Measurements from ENCODE around the gene ANKS4B.

The ANKS4B gene

GRCh38 chr16:21300309-21301167 lies 67.0 kb downstream of the ANKS4B start:
- peak; percentile 100 for DNase-seq (ENCODE audit: low spot score)

- DNase-seq (ENCODE audit: low spot score), result peak; percentile 37
These were observed 67.8 kb downstream of the ANKS4B start for GRCh38 chr16:21301168-21301894.

GRCh38 chr16:21301895-21302291 lies 68.4 kb downstream of the ANKS4B start:
- no peak for DNase-seq (ENCODE audit: low spot score)

DNA sequence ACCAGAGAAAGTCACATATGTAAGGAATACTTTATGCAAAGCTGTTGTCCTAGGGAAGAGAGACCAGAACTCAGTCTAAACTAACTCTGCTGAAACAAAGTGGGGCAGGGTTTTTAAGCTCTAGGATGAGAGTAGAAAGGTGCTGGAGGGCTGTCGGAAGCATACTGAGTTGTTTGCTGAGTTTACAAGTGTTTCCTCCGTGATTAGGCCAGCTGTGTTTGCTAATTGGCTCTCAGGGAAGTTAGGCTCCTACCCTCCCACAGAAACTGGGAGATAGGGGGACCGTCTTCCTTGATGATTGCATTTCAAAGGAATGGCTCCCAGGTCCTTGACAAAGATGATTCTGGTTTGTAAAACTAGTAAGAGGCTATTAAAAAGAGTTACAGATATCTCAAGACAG lies 69.0 kb downstream of the ANKS4B start:
- DNase-seq (ENCODE audit: low spot score), result no peak

DNA sequence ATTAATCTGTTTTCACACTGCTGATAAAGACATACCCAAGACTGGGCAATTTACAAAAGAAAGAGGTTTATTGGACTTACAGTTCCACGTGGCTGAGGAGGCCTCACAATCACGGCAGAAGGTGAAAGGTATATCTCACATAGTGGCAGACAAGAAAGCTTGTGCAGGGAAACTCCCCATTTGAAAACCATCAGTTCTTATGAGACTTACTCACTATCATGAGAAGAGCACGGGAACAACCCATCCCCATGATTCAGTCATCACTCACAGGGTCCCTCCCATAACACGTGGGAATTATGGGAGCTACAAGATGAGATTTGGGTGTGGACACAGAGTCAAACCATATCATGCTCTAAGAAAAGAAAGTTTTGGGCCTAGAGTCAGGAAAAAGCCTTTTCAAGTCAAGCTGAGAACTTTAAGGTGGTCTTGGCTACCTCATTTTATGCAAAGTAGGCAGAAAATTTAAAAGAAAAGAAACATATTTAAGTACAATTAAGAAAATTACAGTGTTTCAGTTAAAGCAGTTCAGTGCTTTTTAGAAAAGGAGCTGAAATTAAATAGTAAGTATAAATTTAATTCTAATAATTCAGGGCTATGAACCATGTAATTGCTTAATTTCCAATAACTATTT lies 69.5 kb downstream of the ANKS4B start:
- DNase-seq (ENCODE audit: low spot score), result no peak

Measured in kidney capillary endothelial cell (primary cell).